HepG2 (cell line): ENCODE data around the gene TNRC18. TPM values are rescaled to one million over a fixed set of nuclear protein-coding genes. Genes with fewer than 3 reads are reported as not detected.

ENCODE experiments used
- AGO2 ChIP-seq: fragments of 200-400 bp; formaldehyde crosslinking; optimal IDR thresholded peaks from 2 replicates; pipeline ENCODE3; 2017; ENCODE audit warnings: mild to moderate bottlenecking, low read depth, low read length, moderate library complexity
- ARID2 ChIP-seq: sonication (generic); formaldehyde crosslinking; IDR thresholded peaks from 2 replicates; pipeline ENCODE4 v1.8.1; 2022; ENCODE audit warnings: mild to moderate bottlenecking, missing genetic modification reagents, borderline replicate concordance
- ATF7-NPFF ChIP-seq: sonication (generic); formaldehyde crosslinking; IDR thresholded peaks from 2 replicates; pipeline ENCODE4 v1.8.1; 2023; ENCODE audit warnings: mild to moderate bottlenecking, low read depth, missing genetic modification reagents, moderate library complexity
- BCL6 ChIP-seq: IDR thresholded peaks from 2 replicates; pipeline ENCODE4 v1.6.1; 2016; ENCODE audit warnings: missing genetic modification reagents, missing compliant biosample characterization
- HBP1 ChIP-seq: IDR thresholded peaks from 2 replicates; pipeline ENCODE4 v1.6.1; 2016; ENCODE audit warnings: low read depth, control low read depth
- NR1H2 ChIP-seq: sonication (generic); formaldehyde crosslinking; IDR thresholded peaks from 2 replicates; pipeline ENCODE4 v1.8.1; 2022; ENCODE audit warnings: low read depth, missing genetic modification reagents, borderline replicate concordance
- POLR2A ChIP-seq, 2 experiments: IDR thresholded peaks; 2 replicates each; pipeline ENCODE4 v1.6.1; 2011; ENCODE audit warnings: low read depth in 2 of 2, low read length in 2 of 2, mild to moderate bottlenecking in 1 of 2, moderate library complexity in 1 of 2; ENCODE audit not compliant: insufficient read depth in 1 of 2
- RBM22 ChIP-seq: fragments of 200-400 bp; formaldehyde crosslinking; optimal IDR thresholded peaks from 2 replicates; pipeline ENCODE3; 2017; ENCODE audit warnings: mild to moderate bottlenecking, low read length, moderate library complexity
- SOX6 ChIP-seq, 2 experiments: fragments of 450-650 bp in 1 of 2; sonication (generic) in 1 of 2; formaldehyde crosslinking in 1 of 2; IDR thresholded peaks; 2 replicates each; pipeline versions ENCODE4 v1.4.0 to v1.6.1; 2017 to 2020; ENCODE audit warnings: antibody characterized with exemption in 1 of 2, mild to moderate bottlenecking in 1 of 2, missing genetic modification reagents in 1 of 2
- SP1 ChIP-seq, 2 experiments: fragments of 450-650 bp in 1 of 2; sonication (generic) in 1 of 2; formaldehyde crosslinking in 1 of 2; IDR thresholded peaks; 2 replicates each; pipeline versions ENCODE4 v1.4.0 to v1.6.1; 2016 to 2020; ENCODE audit warnings: missing genetic modification reagents in 1 of 2
- XBP1 ChIP-seq: sonication (generic); formaldehyde crosslinking; IDR thresholded peaks from 2 replicates; pipeline ENCODE4 v1.5.0; 2020; ENCODE audit warnings: missing genetic modification reagents
- ZBTB7B ChIP-seq: sonication (generic); formaldehyde crosslinking; IDR thresholded peaks from 2 replicates; pipeline ENCODE4 v1.4.0; 2020; ENCODE audit warnings: missing genetic modification reagents
- ZC3H4 ChIP-seq: sonication (generic); formaldehyde crosslinking; IDR thresholded peaks from 2 replicates; pipeline ENCODE4 v1.4.0; 2020; ENCODE audit warnings: missing genetic modification reagents, borderline replicate concordance
- ZNF124 ChIP-seq: sonication (generic); formaldehyde crosslinking; IDR thresholded peaks from 2 replicates; pipeline ENCODE4 v1.4.0; 2020; ENCODE audit warnings: missing genetic modification reagents
- ZNF296 ChIP-seq: sonication (generic); formaldehyde crosslinking; conservative IDR thresholded peaks from 2 replicates; pipeline ENCODE4 v1.5.0; 2020; ENCODE audit warnings: mild to moderate bottlenecking, missing genetic modification reagents
- ZNF543 ChIP-seq: sonication (generic); formaldehyde crosslinking; IDR thresholded peaks from 2 replicates; pipeline ENCODE4 v1.4.0; 2020; ENCODE audit warnings: mild to moderate bottlenecking, missing genetic modification reagents
- ZNF550 ChIP-seq: sonication (generic); formaldehyde crosslinking; IDR thresholded peaks from 2 replicates; pipeline ENCODE4 v1.4.0; 2020; ENCODE audit warnings: mild to moderate bottlenecking, missing genetic modification reagents, borderline replicate concordance
- ZNF891 ChIP-seq: sonication (generic); formaldehyde crosslinking; IDR thresholded peaks from 2 replicates; pipeline ENCODE4 v1.5.0; 2020; ENCODE audit warnings: mild to moderate bottlenecking, missing genetic modification reagents
- polyA plus RNA-seq, 8 experiments: library from polyadenylated mRNA; depleted of rRNA in 3 of 8; stranded (reverse) in 7 of 8; unstranded in 1 of 8; fragments of >200 nt; fragmentation: Illumina TruSeq in 4 of 8; extraction: Trizol in 4 of 8; gene quantifications; 2 replicates each; pipeline versions ENCODE4 v1.2.1 to v1.2.3, GENCODE V29; 2011 to 2016; ENCODE audit warnings: low read depth in 4 of 8, missing spikeins in 1 of 8, mixed read lengths in 1 of 8; ENCODE audit not compliant: insufficient read depth in 1 of 8
- total RNA-seq, 5 experiments: library from RNA; depleted of rRNA; stranded (reverse); fragments of >200 nt; fragmentation: Illumina TruSeq; extraction: Trizol; gene quantifications; 2 replicates each; pipeline ENCODE4 v1.2.3, GENCODE V29; 2016; ENCODE audit warnings: low read depth in 1 of 5
- TF ChIP-seq, protein P1 (sequence below): sonication (generic); formaldehyde crosslinking; IDR thresholded peaks from 2 replicates; pipeline ENCODE4 v1.5.1; 2020; ENCODE audit warnings: mild to moderate bottlenecking, missing genetic modification reagents, moderate library complexity
- TF ChIP-seq, protein P2 (sequence below): sonication (generic); formaldehyde crosslinking; IDR thresholded peaks from 2 replicates; pipeline ENCODE4 v1.4.0; 2020; ENCODE audit warnings: missing genetic modification reagents

The TNRC18 gene
- total and polyA plus RNA-seq, 2 of the 13 experiments (the other 11 are each of a cell fraction or from before 2014, with no cell fraction given), result 11.7 to 17.4 TPM

GRCh38 chr7:5406957-5407945 is 16.4 kb downstream of the TNRC18 start (continued):
- no peak for TF ChIP-seq ZNF550 (CRISPR knock-in tag)
- no peak for TF ChIP-seq ZC3H4 (CRISPR knock-in tag)
- TF ChIP-seq BCL6 (CRISPR knock-in tag), result 0 out of 2 replicates have a peak, but pooled peaks have one; percentile 41
- no peak for TF ChIP-seq ZBTB7B (CRISPR knock-in tag)
- TF ChIP-seq, protein P1, sequence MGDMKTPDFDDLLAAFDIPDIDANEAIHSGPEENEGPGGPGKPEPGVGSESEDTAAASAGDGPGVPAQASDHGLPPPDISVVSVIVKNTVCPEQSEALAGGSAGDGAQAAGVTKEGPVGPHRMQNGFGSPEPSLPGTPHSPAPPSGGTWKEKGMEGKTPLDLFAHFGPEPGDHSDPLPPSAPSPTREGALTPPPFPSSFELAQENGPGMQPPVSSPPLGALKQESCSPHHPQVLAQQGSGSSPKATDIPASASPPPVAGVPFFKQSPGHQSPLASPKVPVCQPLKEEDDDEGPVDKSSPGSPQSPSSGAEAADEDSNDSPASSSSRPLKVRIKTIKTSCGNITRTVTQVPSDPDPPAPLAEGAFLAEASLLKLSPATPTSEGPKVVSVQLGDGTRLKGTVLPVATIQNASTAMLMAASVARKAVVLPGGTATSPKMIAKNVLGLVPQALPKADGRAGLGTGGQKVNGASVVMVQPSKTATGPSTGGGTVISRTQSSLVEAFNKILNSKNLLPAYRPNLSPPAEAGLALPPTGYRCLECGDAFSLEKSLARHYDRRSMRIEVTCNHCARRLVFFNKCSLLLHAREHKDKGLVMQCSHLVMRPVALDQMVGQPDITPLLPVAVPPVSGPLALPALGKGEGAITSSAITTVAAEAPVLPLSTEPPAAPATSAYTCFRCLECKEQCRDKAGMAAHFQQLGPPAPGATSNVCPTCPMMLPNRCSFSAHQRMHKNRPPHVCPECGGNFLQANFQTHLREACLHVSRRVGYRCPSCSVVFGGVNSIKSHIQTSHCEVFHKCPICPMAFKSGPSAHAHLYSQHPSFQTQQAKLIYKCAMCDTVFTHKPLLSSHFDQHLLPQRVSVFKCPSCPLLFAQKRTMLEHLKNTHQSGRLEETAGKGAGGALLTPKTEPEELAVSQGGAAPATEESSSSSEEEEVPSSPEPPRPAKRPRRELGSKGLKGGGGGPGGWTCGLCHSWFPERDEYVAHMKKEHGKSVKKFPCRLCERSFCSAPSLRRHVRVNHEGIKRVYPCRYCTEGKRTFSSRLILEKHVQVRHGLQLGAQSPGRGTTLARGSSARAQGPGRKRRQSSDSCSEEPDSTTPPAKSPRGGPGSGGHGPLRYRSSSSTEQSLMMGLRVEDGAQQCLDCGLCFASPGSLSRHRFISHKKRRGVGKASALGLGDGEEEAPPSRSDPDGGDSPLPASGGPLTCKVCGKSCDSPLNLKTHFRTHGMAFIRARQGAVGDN (CRISPR knock-in tag), result peak; percentile 16; the same call in 1 of the 2 replicates
- TF ChIP-seq RBM22, result peak; percentile 81
- no peak for TF ChIP-seq SP1 (IDR thresholded peaks at IDR 0.05)
- no peak for TF ChIP-seq SP1 (CRISPR knock-in tag; IDR thresholded peaks at IDR 0.05)
- no peak for TF ChIP-seq ARID2 (CRISPR knock-in tag)
- TF ChIP-seq ZNF296, result no peak
- TF ChIP-seq ZNF543 (CRISPR knock-in tag), result no peak
- TF ChIP-seq, protein P2, sequence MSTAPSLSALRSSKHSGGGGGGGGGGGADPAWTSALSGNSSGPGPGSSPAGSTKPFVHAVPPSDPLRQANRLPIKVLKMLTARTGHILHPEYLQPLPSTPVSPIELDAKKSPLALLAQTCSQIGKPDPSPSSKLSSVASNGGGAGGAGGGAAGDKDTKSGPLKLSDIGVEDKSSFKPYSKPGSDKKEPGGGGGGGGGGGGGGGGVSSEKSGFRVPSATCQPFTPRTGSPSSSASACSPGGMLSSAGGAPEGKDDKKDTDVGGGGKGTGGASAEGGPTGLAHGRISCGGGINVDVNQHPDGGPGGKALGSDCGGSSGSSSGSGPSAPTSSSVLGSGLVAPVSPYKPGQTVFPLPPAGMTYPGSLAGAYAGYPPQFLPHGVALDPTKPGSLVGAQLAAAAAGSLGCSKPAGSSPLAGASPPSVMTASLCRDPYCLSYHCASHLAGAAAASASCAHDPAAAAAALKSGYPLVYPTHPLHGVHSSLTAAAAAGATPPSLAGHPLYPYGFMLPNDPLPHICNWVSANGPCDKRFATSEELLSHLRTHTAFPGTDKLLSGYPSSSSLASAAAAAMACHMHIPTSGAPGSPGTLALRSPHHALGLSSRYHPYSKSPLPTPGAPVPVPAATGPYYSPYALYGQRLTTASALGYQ (CRISPR knock-in tag), result no peak
- no peak for TF ChIP-seq ATF7-NPFF (CRISPR knock-in tag)
- no peak for TF ChIP-seq NR1H2 (CRISPR knock-in tag)
- peak in 1 of 2 experiments; percentile 40; a peak in 2 of 4 replicates for TF ChIP-seq POLR2A (IDR thresholded peaks at IDR 0.05; ENCODE audit: insufficient read depth in 1 of 2, low read depth in 2 of 2, low read length in 2 of 2)
- peak; percentile 95 for TF ChIP-seq AGO2
- no peak for TF ChIP-seq ZNF124
- no peak for TF ChIP-seq ZNF891 (CRISPR knock-in tag)
- no peak for TF ChIP-seq SOX6 (IDR thresholded peaks at IDR 0.05)
- TF ChIP-seq SOX6 (CRISPR knock-in tag; IDR thresholded peaks at IDR 0.05), result no peak
- no peak for TF ChIP-seq HBP1 (CRISPR knock-in tag)
- TF ChIP-seq XBP1 (CRISPR knock-in tag), result no peak
